Body of pancreas (tissue), 4 donors: ENCODE measurements around the gene HECA. TPM values are rescaled to one million over a fixed set of nuclear protein-coding genes. Genes with fewer than 3 reads are reported as not detected.
"Not testable (repeated sequence)": the region's sequence is repeated elsewhere in the genome, so short reads cannot be mapped to it uniquely, and the experiment has no call there.

ENCODE experiments used
- ATAC-seq: fragments of 150-250 bp; one replicate; pipeline ENCODE4 v1.9.1; 2016
- DNase-seq, 4 donors: peaks; one replicate each; pipeline ENCODE4 v3.0.0-alpha.2; 2019
- H3K27ac ChIP-seq, 4 donors: fragments of 200-600 bp; sonication (generic); 1 replicate in 3 of 4; 2 replicates in 1 of 4; pipeline versions ENCODE4 v1.5.1 to v1.6.1; 2016 to 2019; ENCODE audit warnings: mild to moderate bottlenecking in 1 of 4, mixed read lengths in 1 of 4, moderate library complexity in 1 of 4
- H3K27me3 ChIP-seq, 2 donors: fragments of 200-600 bp; sonication (generic); one replicate each; pipeline ENCODE4 v1.6.0; 2016; ENCODE audit warnings: mild to moderate bottlenecking in 1 of 2
- H3K36me3 ChIP-seq, 2 donors: fragments of 200-600 bp; sonication (generic); replicated peaks in 1 of 2; 2 replicates each; pipeline ENCODE4 v1.5.1; 2016; ENCODE audit warnings: low read depth in 2 of 2; ENCODE audit not compliant: insufficient read depth in 1 of 2
- H3K4me1 ChIP-seq: fragments of 200-600 bp; sonication (generic); one replicate; pipeline ENCODE4 v1.6.0; 2016
- H3K4me3 ChIP-seq, 2 donors: fragments of 200-600 bp; sonication (generic); 1 replicate in 1 of 2; 2 replicates in 1 of 2; pipeline ENCODE4 v1.5.1; 2016 to 2019
- H3K9me3 ChIP-seq, 3 donors: fragments of 200-600 bp; sonication (generic); 1 replicate in 2 of 3; 2 replicates in 1 of 3; pipeline ENCODE4 v1.5.1; 2016
- POLR2A ChIP-seq, 3 donors: fragments of 450-650 bp; IDR thresholded peaks; one replicate each; pipeline ENCODE4 v1.6.1; 2016; ENCODE audit warnings: antibody characterized with exemption in 3 of 3, mild to moderate bottlenecking in 2 of 3
- WGBS, 2 donors: methylation state at CpG; one replicate each; pipeline ENCODE4 v1.1.5; 2017; 5-methylcytosine and 5-hydroxymethylcytosine counted together
- intact Hi-C: fragments of 100-400 bp; cut with DNase I; formaldehyde crosslinking; loops from one replicate; pipeline ENCODE4 v1.15.1; 2023
- total RNA-seq, 2 donors: library from RNA; depleted of rRNA; stranded (reverse); fragments of >200 nt; gene quantifications; one replicate each; pipeline ENCODE4 v1.1.0, GENCODE V29; 2016
- TF ChIP-seq, protein P1 (sequence below), 7 experiments: fragments of 450-650 bp in 4 of 7; fragments of 200-600 bp in 3 of 7; sonication (generic) in 3 of 7; IDR thresholded peaks; one replicate each; pipeline ENCODE4 v1.5.1; 2016 to 2019; ENCODE audit warnings: antibody characterized with exemption in 7 of 7

The HECA gene
- total RNA-seq, 2 donors from 2014 or later, result 14.2 to 16.1 TPM

GRCh38 chr6:139194740-139195139, 59.9 kb downstream of the HECA start:
- ATAC-seq, result no peak
- DNase-seq, result no peak
- H3K36me3 ChIP-seq, result no peaks in the 10 kb centered on the region
- no peaks in the 10 kb centered on the region for H3K27me3 ChIP-seq
- H3K4me3 ChIP-seq, result no peak overlapping the region
- no peak overlapping the region for H3K27ac ChIP-seq
- TF ChIP-seq, protein P1, sequence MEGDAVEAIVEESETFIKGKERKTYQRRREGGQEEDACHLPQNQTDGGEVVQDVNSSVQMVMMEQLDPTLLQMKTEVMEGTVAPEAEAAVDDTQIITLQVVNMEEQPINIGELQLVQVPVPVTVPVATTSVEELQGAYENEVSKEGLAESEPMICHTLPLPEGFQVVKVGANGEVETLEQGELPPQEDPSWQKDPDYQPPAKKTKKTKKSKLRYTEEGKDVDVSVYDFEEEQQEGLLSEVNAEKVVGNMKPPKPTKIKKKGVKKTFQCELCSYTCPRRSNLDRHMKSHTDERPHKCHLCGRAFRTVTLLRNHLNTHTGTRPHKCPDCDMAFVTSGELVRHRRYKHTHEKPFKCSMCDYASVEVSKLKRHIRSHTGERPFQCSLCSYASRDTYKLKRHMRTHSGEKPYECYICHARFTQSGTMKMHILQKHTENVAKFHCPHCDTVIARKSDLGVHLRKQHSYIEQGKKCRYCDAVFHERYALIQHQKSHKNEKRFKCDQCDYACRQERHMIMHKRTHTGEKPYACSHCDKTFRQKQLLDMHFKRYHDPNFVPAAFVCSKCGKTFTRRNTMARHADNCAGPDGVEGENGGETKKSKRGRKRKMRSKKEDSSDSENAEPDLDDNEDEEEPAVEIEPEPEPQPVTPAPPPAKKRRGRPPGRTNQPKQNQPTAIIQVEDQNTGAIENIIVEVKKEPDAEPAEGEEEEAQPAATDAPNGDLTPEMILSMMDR (IDR thresholded peaks at IDR 0.05), result no peak
- no peak for TF ChIP-seq POLR2A (IDR thresholded peaks at IDR 0.05)
- intact Hi-C loops, result no loop called here
- no peaks in the 10 kb centered on the region for H3K9me3 ChIP-seq
- no peaks in the 10 kb centered on the region for H3K4me1 ChIP-seq
- 47 to 56% methylated on average over 3 of the region's 3 CpGs for WGBS, 2 donors

GRCh38 chr6:139198529-139199288, 63.8 kb downstream of the HECA start:
- 75 to 83% methylated on average over 4 of the region's 4 CpGs for WGBS, 2 donors
- H3K27me3 ChIP-seq, result no peaks in the 10 kb centered on the region
- intact Hi-C loops, result no loop called here
- no peak for ATAC-seq
- no peak for DNase-seq
- H3K9me3 ChIP-seq, result no peaks in the 10 kb centered on the region
- H3K4me3 ChIP-seq, result no peak overlapping the region
- H3K36me3 ChIP-seq, result no peaks in the 10 kb centered on the region
- no peak overlapping the region for H3K27ac ChIP-seq
- no peaks in the 10 kb centered on the region for H3K4me1 ChIP-seq
- no peak for TF ChIP-seq POLR2A (IDR thresholded peaks at IDR 0.05)
- TF ChIP-seq, protein P1 (IDR thresholded peaks at IDR 0.05), result no peak

DNA sequence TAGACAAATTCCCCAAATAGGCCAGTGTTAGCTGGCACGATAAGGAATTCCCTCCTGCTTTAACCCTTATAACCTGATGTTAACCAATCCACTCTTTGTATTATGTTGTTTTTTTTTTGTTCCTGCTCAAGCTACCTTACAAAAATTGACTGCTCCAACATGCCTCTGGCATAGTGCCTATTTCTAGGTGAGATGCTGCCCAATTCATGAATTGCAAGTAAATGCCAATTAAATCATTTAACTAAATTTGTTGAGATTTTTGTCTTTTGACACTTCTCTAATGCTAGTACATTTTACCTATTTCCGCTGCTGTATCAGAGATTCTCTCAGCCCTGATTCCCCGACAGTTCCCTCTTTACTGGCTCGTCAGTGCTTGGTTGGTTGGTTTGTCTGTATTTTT, 66.5 kb downstream of the HECA start:
- Histone ChIP-seq H3K27ac (no peak overlapping the region), H3K36me3 (no peaks in the 10 kb centered on the region), H3K4me3 (no peak overlapping the region), H3K27me3 (no peaks in the 10 kb centered on the region), H3K9me3 (peaks cover 0 to 2% (median 0%) of the 10 kb centered on the region in 3 donors), H3K4me1 (no peaks in the 10 kb centered on the region)
- DNase-seq (no peak), ATAC-seq (no peak)
- WGBS, 2 donors, result 82 to 87% methylated on average over 4 of the region's 4 CpGs
- TF ChIP-seq, protein P1 (IDR thresholded peaks at IDR 0.05), result no peak
- TF ChIP-seq POLR2A (IDR thresholded peaks at IDR 0.05), result no peak
- intact Hi-C loops, result no loop called here

DNA sequence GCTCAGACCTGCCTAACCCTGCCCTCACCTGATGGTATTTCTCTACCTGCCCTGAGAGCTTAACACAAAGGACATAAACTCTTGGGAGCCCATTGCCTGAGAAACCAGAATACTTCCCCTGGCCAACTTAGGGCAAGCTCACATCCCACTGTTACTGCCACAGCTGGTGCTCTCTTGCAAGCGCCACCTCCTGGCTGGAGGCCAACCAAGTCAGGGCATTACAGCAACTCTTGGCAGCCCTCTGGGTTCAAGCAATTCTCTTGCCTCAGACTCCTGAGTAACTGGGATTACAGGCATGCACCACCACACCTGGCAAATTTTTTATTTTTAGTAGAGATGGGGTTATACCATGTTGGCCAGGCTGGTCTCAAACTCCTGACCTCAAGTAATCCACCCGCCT, 70.1 kb downstream of the HECA start:
- no peak overlapping the region for H3K4me3 ChIP-seq
- TF ChIP-seq, protein P1 (IDR thresholded peaks at IDR 0.05), result no peak
- no peak for TF ChIP-seq POLR2A (IDR thresholded peaks at IDR 0.05)

GRCh38 chr6:139205843-139206242, 71.0 kb downstream of the HECA start:
- H3K36me3 ChIP-seq, result no peaks in the 10 kb centered on the region
- peaks cover 0 to 7% (median 0%) of the 10 kb centered on the region in 3 donors for H3K9me3 ChIP-seq
- H3K4me1 ChIP-seq, result no peaks in the 10 kb centered on the region
- H3K27ac ChIP-seq, result no peak overlapping the region
- intact Hi-C loops, result no loop called here
- DNase-seq (no peak), ATAC-seq (no peak)
- H3K4me3 ChIP-seq, result no peak overlapping the region
- 75 to 86% methylated on average over 3 of the region's 3 CpGs for WGBS, 2 donors
- TF ChIP-seq POLR2A (IDR thresholded peaks at IDR 0.05), result no peak
- TF ChIP-seq, protein P1 (IDR thresholded peaks at IDR 0.05), result no peak
- no peaks in the 10 kb centered on the region for H3K27me3 ChIP-seq

More for the DNA sequence above, 70.1 kb downstream of the HECA start:
- intact Hi-C loops, result no loop called here
- DNase-seq, result no peak
- Histone ChIP-seq H3K36me3 (no peaks in the 10 kb centered on the region), H3K9me3 (peaks cover 0 to 7% (median 0%) of the 10 kb centered on the region in 3 donors), H3K4me1 (no peaks in the 10 kb centered on the region), H3K27ac (no peak overlapping the region), H3K27me3 (no peaks in the 10 kb centered on the region)
- 90% methylated on average over 2 of the region's 2 CpGs for WGBS, 2 donors
- no peak for ATAC-seq

DNA sequence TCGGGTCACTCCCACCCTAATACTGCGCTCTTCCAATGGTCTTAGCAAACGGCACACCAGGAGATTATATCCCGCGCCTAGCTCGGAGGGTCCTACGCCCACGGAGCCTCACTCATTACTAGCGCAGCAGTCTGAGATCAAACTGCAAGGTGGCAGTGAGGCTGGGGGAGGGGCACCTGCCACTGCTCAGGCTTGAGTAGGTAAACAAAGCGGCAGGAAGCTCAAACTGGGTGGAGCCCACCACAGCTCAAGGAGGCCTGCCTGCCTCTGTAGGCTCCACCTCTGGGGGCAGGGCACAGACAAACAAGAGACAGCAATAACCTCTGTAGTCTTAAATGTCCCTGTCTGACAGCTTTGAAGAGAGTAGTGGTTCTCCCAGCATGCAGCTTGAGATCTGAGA, 75.9 kb downstream of the HECA start:
- H3K27me3 ChIP-seq, H3K27ac ChIP-seq, intact Hi-C loops, H3K4me3 ChIP-seq, H3K36me3 ChIP-seq, DNase-seq, H3K9me3 ChIP-seq, ATAC-seq, H3K4me1 ChIP-seq: not testable (repeated sequence)
- WGBS, 2 donors, result 80 to 84% methylated on average over 9 to 10 of the region's 10 CpGs

DNA sequence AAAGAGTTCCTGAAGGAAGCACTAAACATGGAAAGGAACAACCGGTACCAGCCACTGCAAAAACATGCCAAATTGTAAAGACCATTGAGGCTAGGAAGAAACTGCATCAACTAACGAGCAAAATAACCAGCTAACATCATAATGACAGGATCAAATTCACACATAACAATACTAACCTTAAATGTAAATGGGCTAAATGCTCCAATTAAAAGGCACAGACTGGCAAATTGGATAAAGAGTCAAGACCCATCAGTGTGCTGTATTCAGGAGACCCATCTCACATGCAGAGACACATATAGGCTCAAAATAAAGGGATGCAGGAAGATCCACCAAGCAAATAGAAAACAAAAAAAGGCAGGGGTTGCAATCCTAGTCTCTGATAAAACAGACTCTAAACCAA, 77.6 kb downstream of the HECA start:
- WGBS, 2 donors, result 80% methylated on average over 1 of the region's 2 CpGs
- H3K27ac ChIP-seq, DNase-seq, H3K4me1 ChIP-seq, H3K9me3 ChIP-seq, intact Hi-C loops, ATAC-seq, H3K27me3 ChIP-seq, H3K4me3 ChIP-seq, H3K36me3 ChIP-seq: not testable (repeated sequence)
